ENCODE measurements around the gene IFFO2. TPM values are rescaled to one million over a fixed set of nuclear protein-coding genes. Genes with fewer than 3 reads are reported as not detected.
A peak's percentile ranks its signal among the peaks of the same experiment; 100 is the strongest.

The IFFO2 gene
- total and polyA plus RNA-seq, 4 donors: 0.88 to 7.4 (median 3.0) TPM

DNA sequence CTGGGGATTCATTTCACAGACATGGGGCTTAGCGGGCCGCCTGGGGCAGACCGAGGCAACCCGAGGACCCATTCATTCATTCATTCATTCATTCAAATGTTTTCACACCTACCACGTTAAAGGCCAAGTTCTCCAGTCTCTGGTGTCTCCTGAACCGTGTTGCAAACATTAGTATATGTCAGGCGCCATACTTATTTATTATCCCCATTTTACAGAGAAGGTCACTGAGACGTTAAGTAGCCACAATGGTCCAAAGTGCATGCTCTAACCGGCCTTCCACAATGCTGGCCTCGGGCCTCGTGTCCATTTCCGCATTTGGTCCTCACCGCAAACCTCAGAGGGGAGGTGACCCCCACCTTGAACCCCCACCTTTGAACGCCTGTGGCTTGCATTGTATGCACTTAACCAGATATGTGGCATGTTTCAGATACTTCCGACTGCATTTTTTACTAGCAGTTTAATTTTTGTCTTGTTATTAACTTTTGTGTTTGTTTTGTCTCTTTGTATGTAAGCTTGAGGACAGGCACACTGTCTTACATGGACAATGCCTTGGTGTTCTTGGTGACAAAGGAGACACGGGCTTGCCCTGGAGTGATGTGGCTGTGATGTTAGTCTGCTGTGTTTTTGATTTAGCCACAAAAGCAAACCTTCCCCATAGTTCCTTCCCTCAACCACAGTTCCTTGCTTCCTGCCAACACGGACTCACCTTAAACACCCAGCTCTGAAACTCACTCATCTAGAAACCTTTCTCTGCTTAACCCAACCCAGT is 1.2 kb upstream of the IFFO2 start:
- Histone ChIP-seq H3K27ac (ENCODE audit: low read depth in 1 of 2, low read length in 2 of 2) (no peak overlapping the region), H3K36me3 (ENCODE audit: control insufficient read depth in 4 of 4, insufficient read depth in 3 of 4, low read depth in 1 of 4, low read length in 3 of 4) (no peaks in the 10 kb centered on the region), H3K9ac (ENCODE audit: low read depth in 1 of 2, low read length in 2 of 2) (peak overlapping the region in 1 of 2 donors; percentile 51), H3K4me3 (ENCODE audit: low read depth in 1 of 3, low read length in 3 of 3) (peak overlapping the region in 1 of 3 donors; percentile 43), H3K4me1 (ENCODE audit: control insufficient read depth in 4 of 4, insufficient read depth in 4 of 4, low read length in 3 of 4) (peaks cover 2 to 32% (median 21%) of the 10 kb centered on the region in 4 donors), H3K27me3 (ENCODE audit: control insufficient read depth in 4 of 4, insufficient read depth in 4 of 4, low read length in 3 of 4) (no peaks in the 10 kb centered on the region), H3K9me3 (ENCODE audit: control insufficient read depth in 4 of 4, low read length in 3 of 4) (no peaks in the 10 kb centered on the region)
- WGBS: 67% methylated on average over 17 of the region's 17 CpGs
- DNase-seq (ENCODE audit: low spot score): no peak
- peak; percentile 74 for TF ChIP-seq NR2F2 (IDR thresholded peaks at IDR 0.05)
- TF ChIP-seq TAF1 (conservative IDR thresholded peaks at IDR 0.05): no peak

DNA sequence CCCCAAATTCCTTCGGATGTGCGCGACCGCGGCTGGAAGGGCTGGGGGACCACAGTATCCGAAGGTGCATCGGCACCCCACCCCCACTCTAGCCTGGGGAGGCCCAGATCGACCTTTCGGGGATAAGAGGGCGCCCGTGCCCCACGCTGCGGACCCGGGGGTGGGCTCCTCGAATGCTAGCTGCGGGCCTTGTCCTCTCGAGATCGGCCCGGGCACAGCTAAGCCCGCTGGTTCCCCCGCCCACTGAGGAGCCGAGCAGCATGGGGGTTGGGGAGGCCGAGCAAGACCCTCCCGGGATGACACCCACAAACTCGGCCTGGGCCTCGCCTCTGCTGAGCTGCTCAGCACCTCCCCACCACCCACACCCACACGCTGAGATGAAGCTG is 653 bp upstream of the IFFO2 start:
- Histone ChIP-seq H3K36me3 (ENCODE audit: control insufficient read depth in 4 of 4, insufficient read depth in 3 of 4, low read depth in 1 of 4, low read length in 3 of 4) (no peaks in the 10 kb centered on the region), H3K9me3 (ENCODE audit: control insufficient read depth in 4 of 4, low read length in 3 of 4) (no peaks in the 10 kb centered on the region), H3K27ac (ENCODE audit: low read depth in 1 of 2, low read length in 2 of 2) (no peak overlapping the region), H3K9ac (ENCODE audit: low read depth in 1 of 2, low read length in 2 of 2) (peak overlapping the region in 1 of 2 donors; percentile 51), H3K4me1 (ENCODE audit: control insufficient read depth in 4 of 4, insufficient read depth in 4 of 4, low read length in 3 of 4) (peaks cover 3 to 36% (median 22%) of the 10 kb centered on the region in 4 donors), H3K27me3 (ENCODE audit: control insufficient read depth in 4 of 4, insufficient read depth in 4 of 4, low read length in 3 of 4) (no peaks in the 10 kb centered on the region), H3K4me3 (ENCODE audit: low read depth in 1 of 3, low read length in 3 of 3) (peak overlapping the region; percentile 39 to 65 (median 43))
- 11% methylated on average over 27 of the region's 27 CpGs for WGBS
- no peak for DNase-seq (ENCODE audit: low spot score)
- TF ChIP-seq RAD21 (IDR thresholded peaks at IDR 0.05) (no peak), EGR1 (IDR thresholded peaks at IDR 0.05; ENCODE audit: low read depth in 2 of 2) (no peak), HNF4A (conservative IDR thresholded peaks at IDR 0.05) (no peak), SP1 (IDR thresholded peaks at IDR 0.05) (no peak), NR2F2 (IDR thresholded peaks at IDR 0.05) (no peak)
- TF ChIP-seq, protein P1, sequence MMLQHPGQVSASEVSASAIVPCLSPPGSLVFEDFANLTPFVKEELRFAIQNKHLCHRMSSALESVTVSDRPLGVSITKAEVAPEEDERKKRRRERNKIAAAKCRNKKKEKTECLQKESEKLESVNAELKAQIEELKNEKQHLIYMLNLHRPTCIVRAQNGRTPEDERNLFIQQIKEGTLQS (IDR thresholded peaks at IDR 0.05): no peak
- TF ChIP-seq, protein P2, sequence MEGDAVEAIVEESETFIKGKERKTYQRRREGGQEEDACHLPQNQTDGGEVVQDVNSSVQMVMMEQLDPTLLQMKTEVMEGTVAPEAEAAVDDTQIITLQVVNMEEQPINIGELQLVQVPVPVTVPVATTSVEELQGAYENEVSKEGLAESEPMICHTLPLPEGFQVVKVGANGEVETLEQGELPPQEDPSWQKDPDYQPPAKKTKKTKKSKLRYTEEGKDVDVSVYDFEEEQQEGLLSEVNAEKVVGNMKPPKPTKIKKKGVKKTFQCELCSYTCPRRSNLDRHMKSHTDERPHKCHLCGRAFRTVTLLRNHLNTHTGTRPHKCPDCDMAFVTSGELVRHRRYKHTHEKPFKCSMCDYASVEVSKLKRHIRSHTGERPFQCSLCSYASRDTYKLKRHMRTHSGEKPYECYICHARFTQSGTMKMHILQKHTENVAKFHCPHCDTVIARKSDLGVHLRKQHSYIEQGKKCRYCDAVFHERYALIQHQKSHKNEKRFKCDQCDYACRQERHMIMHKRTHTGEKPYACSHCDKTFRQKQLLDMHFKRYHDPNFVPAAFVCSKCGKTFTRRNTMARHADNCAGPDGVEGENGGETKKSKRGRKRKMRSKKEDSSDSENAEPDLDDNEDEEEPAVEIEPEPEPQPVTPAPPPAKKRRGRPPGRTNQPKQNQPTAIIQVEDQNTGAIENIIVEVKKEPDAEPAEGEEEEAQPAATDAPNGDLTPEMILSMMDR (IDR thresholded peaks at IDR 0.05; ENCODE audit: low read depth, low read length, missing input control): no peak
- TF ChIP-seq, protein P3, sequence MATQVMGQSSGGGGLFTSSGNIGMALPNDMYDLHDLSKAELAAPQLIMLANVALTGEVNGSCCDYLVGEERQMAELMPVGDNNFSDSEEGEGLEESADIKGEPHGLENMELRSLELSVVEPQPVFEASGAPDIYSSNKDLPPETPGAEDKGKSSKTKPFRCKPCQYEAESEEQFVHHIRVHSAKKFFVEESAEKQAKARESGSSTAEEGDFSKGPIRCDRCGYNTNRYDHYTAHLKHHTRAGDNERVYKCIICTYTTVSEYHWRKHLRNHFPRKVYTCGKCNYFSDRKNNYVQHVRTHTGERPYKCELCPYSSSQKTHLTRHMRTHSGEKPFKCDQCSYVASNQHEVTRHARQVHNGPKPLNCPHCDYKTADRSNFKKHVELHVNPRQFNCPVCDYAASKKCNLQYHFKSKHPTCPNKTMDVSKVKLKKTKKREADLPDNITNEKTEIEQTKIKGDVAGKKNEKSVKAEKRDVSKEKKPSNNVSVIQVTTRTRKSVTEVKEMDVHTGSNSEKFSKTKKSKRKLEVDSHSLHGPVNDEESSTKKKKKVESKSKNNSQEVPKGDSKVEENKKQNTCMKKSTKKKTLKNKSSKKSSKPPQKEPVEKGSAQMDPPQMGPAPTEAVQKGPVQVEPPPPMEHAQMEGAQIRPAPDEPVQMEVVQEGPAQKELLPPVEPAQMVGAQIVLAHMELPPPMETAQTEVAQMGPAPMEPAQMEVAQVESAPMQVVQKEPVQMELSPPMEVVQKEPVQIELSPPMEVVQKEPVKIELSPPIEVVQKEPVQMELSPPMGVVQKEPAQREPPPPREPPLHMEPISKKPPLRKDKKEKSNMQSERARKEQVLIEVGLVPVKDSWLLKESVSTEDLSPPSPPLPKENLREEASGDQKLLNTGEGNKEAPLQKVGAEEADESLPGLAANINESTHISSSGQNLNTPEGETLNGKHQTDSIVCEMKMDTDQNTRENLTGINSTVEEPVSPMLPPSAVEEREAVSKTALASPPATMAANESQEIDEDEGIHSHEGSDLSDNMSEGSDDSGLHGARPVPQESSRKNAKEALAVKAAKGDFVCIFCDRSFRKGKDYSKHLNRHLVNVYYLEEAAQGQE (IDR thresholded peaks at IDR 0.05): no peak

Data from liver (tissue), 9 donors.